GM18520 (cell line): Measurements from ENCODE around the gene KCNH5.

ENCODE experiments used
- ATAC-seq: cut with Tn5 transposase; IDR thresholded peaks from one replicate; pipeline ENCODE4 v1.9.1; 2021; ENCODE audit not compliant: unreplicated experiment

The KCNH5 gene

DNA sequence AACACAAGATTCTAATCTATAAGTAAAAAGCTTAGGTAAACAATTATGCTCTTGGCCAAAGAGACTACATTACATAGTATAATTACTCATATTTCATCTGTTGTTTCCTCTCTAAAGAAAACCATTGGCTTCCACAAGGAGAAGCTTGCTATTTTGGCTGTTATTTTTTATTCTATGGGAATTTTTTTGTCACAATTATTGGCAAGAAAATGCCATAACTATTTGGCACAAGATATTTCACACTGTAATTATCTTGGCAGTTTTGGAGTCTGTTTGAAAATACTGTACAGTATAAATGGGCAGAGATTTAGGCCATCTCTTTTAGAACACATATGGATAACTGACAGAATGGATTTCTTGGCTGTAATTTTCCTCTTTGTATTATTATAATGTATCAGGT lies 51.2 kb downstream of the KCNH5 start:
- ATAC-seq: no peak

DNA sequence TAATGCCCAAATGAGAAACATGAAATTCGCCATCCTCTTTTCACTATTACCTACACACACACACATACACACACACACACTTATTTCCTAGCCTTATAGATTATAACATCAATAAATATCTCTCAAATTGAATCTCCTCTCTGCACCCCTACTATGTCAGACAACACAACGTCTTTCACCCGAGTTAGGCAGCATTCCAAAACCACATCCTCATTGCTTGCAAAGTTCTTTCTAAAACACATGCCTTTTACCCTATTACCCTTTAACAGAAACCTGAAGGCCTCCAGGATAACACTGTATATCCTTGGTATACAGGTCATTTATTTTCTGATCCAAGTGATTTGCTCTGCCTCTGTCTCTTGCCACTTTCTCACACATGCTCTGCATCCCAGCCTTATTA lies 56.3 kb downstream of the KCNH5 start:
- ATAC-seq: no peak

GRCh38 chr14:62983821-62984220 lies 61.4 kb downstream of the KCNH5 start:
- no peak for ATAC-seq

DNA sequence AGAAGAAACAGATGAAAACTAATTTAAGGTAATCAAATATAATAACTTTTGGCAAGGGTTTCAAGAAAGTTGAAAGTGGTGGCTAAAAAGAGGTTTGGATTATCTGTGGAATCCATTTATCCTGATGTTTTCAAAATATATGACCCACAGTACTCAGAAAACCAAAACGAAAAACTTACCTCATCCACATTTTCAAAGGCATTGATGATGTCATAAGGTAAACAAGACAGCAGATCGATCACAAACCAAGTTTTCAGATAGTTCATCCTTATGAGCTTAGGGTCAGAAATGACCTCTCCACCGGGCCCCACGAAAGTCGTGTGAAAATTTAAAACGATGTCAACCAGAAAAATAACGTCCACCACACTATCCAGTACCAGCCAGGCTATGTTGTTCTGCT lies 64.6 kb downstream of the KCNH5 start:
- no peak for ATAC-seq

DNA sequence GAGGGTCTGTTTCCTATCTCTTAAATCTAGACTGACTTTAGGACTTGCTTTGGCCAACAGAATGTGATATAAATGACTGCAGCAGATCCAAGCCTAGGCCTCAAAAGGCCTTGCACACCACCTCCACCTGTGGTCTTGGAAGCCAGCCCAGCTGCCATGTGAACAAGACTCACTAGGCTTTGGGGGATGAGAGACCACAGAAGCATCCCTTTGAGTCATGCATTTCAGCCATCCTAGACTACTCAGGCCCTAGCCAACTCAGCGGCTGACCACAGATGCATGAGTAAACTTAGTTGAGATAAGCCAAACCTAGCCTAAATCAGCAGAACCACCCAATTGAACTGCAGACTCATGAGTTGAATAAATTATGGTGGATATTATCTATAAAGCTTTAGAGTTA lies 87.7 kb downstream of the KCNH5 start:
- ATAC-seq: no peak

DNA sequence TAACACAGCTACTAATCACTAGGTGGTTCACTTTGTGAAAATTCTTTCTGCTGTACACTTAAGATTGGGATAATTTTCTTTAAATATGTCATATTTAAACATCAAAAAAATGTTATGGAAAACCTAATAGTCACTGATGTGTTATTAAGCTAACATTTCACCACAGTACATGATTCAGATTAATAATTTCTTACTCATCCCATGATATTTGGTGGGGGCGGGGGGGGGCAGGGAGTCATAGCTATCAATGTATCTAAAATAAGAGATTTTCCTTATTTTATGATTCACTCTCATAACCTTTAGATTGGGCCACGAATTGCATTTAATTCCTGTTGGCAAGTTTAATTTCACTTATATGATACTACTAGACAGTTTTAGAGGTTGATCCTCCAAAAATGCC lies 88.8 kb downstream of the KCNH5 start:
- no peak for ATAC-seq

- ATAC-seq: no peak
These were observed 91.1 kb downstream of the KCNH5 start for GRCh38 chr14:62954165-62954564.

DNA sequence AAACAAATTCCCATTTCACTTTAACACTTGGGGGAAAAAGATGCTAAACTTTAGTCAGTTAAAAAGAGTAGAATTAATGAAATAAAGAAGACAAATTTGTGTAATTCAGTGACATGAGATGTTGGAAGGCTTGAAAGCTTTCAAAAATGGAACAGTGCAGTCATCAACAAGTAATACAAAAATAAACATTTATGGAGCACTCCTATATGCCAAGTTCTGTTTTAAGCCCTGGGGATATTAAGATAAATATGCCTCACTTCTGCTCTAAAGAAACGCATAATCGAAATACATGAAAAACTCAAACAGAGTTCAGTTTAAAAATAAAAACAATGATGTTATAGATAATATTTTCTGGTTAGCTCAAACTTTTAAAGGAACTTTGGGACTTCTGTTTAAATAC lies 93.0 kb downstream of the KCNH5 start:
- ATAC-seq: no peak

DNA sequence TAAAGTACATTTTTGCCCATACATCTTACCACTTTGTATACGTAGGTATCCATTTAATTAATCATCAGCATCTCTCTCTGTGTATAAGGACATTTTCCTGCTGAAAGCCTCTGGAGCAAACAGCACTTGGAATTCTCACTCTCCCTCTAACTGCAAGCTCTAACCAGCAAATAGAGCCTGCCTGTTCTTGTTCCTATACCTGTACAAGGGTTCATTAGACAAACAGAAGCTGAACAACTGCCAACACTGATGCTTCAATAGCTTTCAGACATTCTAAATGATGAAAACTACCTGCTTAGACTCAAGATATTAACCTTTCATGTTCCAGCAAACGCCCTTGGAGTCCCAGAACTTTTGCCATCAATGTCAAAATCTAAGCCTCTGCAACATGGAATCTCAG lies 98.0 kb downstream of the KCNH5 start:
- ATAC-seq: no peak

DNA sequence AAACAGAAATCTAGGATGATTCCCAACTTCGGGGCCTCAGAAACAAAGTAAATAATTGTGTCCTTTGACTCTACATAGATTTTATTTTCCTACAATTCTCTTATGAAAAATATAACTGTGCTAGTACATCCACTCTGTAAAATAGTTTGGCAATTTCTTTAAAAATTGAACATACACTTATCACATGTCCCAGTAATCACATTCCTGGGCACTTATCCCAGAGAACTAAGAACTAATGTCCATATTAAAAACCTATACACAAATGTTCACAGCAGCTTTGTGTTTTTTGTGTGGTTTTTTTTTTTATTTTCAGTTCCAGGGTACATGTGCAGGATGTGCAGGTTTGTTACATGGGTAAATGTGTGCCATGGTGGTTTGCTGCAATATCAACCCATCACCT lies 99.0 kb downstream of the KCNH5 start:
- ATAC-seq: no peak

- ATAC-seq: no peak
These were observed 102.1 kb downstream of the KCNH5 start for GRCh38 chr14:62943202-62943601.

DNA sequence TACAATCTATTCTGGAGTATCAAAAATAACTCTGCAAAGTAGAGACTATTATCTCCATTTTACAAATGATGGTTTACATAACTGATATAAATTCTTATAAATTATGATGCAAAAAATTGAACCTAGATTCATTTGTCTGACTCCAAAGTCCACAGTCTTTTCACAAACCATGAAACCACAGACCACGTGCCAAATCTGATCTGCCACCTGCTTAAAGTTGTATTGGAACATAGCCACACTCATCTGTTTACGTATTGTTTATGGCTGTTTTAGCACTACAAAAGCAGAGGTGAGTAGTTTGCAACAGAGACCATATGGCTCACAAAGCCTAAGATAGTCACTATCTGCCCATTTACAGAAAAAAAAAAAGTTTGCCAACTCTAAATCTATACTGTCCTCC lies 105.3 kb downstream of the KCNH5 start:
- ATAC-seq: no peak

DNA sequence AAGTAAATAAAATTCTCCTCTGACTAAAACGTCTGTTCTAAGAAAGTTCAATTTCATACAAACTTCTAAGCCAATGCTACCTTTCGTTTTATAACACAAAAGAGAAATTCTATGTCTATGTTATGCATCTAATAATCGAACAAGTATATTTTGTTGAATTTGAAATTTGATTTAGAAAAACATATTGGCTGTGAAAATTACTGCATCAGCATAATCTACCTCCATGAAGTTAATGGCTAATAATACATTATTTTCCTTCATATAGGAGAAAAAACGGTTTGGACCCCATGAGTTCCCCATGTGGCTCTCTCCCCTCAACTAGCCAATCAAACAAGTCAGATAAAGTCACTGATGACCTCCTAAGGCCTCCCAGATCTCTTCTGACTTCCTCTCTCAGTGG lies 106.5 kb downstream of the KCNH5 start:
- no peak for ATAC-seq

DNA sequence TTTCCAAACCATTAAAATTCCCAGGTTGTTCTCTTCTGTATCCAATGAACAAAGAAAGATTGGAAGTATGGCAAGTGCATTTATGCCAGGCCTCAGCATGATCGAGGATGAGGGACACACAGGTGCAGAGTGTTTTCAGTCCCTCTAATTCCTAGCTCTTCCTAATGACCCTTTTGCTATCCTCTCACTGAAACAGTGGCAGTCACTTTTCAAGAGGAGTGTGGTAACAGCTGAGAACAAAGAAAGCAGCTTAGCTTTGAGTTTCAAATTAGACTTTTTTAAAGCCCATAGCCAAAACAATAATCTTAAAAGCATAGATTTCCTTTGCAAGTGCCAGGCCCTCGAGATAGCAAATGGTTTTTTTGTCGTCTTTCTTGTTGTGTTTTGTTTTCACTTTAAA lies 110.8 kb downstream of the KCNH5 start:
- ATAC-seq: no peak

GRCh38 chr14:62921466-62921865 lies 123.8 kb downstream of the KCNH5 start:
- no peak for ATAC-seq

GRCh38 chr14:62916551-62916950 lies 128.7 kb downstream of the KCNH5 start:
- no peak for ATAC-seq

DNA sequence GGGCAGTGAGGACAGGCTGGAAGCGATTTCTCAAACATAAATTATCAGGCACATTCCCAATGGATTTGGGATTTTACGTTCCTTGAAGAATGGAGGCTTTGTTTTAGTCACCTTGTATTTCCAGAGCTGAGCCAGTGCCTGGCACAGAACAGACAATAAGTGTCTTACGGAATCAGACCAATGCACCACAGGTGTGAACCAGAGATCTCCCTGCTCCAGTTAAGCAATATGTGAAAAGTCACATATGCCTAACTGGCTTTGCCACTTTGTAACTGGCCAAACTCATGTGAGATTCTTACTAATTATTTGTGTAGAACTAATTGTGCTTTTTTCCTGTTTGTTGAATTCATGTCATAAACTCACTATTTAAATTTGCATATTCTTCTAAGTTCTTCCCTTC lies 130.4 kb downstream of the KCNH5 start:
- no peak for ATAC-seq

DNA sequence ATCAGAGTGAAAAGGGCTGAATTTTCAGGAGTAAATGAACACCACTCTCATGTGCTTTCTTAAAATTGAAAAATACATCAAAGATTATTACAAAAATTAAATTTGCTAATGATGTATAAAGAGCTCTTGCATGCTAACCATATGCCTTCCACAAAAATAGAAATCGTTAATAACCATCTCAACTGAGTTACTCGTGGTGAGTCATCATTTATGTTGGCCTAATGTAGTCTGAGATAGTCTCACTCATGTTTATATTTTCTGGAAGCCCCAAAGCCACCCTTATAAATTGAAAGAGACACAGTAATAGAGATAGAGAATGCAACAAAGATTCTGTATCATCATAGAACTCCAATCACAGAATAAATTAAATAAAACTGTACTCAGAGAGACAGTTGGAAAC lies 131.2 kb downstream of the KCNH5 start:
- ATAC-seq: no peak

DNA sequence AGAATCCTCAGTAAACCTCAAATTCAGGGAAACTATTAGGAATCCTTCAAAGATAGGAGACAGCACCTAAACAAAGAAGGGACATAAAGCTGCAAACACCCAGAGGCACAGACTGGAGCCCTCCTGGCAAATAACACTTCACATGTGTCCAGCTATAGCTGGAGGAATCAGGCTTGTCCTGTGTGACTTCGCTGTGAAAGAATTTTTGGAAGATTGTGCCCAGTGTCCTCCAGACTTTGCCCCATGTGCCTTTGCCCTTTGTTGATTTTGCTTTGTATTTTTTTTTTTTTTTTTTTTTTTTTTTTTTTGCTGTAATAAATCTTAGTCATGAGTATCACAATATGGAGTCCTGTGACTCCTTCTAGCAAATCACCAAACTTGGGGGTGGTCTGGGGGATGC lies 136.8 kb downstream of the KCNH5 start:
- ATAC-seq: no peak

DNA sequence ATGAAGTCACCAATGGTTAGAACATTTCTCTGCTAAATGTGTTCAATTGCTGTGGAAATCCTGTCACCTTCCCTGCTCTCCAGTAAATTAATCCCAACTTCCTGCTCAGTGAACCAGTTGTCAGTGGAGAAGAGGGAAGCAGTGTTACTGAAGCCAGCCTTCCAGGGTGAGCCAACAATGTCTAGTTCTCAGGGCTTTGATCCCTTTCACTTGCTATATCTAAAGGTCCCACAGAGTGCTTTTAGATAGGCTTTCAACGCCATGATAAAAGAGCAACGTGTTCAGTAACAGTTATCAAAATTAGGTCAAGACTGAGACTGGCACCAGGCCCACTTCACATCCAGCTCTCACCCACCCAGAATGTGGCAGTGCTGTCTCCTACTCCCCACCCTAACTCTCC lies 139.7 kb downstream of the KCNH5 start:
- ATAC-seq: no peak

DNA sequence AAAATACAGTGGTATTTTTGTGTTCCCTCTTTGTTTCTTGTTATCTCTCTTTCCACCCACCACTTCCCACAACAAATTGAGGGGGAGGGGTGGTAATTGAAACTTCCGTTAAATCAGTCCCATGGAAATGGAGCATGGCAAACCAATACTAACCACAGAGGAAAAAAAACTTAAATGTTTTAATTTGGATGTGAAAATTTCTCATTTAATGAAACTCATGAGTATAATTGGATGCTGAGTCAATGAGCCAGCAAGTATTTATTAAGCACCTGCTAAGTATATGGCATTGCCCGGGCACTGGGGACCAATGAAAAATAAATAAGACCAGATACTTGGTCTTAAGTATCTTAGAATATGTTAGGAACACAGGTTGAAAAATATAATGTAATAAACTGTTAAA lies 147.5 kb downstream of the KCNH5 start:
- ATAC-seq: no peak

- no peak for ATAC-seq
These were observed 148.3 kb downstream of the KCNH5 start for GRCh38 chr14:62896932-62897456.

DNA sequence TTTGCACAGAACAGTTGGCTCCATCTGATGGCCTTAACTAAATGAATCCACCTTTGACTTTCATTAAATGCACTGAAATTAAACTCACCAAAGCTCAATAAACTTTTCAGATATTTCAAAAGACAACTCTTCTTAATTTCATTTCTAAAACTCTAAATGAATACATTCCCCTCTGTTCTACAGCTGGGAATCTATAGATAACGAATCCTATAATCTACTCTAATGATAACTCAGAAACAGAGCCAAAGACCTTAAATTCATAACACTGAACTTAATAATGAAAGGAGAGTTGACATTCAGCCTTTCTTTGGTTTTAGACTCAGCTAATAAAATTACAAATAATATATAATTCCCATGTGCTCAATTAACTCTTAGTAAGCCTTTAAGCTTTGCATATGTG lies 150.5 kb downstream of the KCNH5 start:
- ATAC-seq: no peak

DNA sequence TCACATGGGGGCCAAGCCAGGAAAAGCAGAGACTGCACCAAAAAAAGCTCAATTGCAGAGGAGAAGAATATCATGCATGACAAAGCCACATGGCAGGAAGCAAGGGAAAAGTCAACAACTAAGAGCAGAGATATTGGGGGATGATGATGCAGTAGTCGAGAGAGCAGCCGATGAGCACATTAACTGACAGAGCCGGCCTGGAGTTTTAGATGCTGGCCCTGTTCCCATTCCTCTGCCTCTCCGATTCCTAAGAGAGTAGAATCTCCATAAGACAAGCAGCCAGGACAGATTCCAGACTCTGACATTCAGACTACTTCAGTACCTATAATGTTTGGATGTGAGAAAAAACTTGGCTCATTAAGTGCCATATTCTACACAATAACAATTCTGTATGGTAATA lies 155.9 kb downstream of the KCNH5 start:
- ATAC-seq: no peak
